ENCODE results near the gene ZNF165.
"Not testable (repeated sequence)": the region's sequence is repeated elsewhere in the genome, so short reads cannot be mapped to it uniquely, and the experiment has no call there.

Gene ZNF165

DNA sequence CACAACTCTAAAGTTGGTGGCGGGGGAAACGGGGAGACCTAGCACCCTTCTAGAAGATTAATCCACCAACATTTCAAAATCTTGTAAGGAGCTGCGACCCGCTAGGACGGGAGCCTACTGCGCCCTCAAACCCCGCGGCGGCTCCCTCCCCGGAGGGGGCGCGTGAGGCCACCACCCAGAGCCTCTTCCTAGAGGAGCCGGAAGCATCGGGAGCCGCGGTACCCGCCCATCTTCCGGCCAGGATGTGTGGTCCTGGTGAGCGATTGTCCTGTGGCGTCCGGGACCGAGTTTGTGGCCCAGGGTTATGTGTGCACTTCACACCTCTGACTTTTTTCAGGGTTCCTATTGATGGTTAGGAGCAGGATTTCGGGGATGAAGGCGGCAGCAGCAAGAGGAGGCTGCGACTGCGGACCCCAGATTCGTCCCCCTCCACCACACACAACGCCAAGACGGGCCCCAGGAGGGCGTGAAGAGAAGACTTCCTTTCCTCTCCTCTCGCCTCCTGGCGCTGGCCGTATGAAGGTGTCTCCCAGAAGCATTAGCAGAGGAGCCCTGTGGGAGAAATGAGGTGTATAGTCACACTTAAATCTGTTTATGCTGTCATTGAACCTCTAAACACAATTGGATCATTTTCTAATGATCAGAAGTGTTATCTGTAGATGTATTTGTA lies 10.7 kb downstream of the ZNF165 start (continued):
- TF ChIP-seq, protein P1, sequence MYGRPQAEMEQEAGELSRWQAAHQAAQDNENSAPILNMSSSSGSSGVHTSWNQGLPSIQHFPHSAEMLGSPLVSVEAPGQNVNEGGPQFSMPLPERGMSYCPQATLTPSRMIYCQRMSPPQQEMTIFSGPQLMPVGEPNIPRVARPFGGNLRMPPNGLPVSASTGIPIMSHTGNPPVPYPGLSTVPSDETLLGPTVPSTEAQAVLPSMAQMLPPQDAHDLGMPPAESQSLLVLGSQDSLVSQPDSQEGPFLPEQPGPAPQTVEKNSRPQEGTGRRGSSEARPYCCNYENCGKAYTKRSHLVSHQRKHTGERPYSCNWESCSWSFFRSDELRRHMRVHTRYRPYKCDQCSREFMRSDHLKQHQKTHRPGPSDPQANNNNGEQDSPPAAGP (tag by site-specific recombination; IDR thresholded peaks at IDR 0.05), result no peak
- no peak for TF ChIP-seq ZNF211 (tag by site-specific recombination; IDR thresholded peaks at IDR 0.05; ENCODE audit: low read depth)
- no peak for TF ChIP-seq ZNF302 (tag by site-specific recombination; IDR thresholded peaks at IDR 0.05; ENCODE audit: low read depth)
- TF ChIP-seq HOXC10 (CRISPR knock-in tag; IDR thresholded peaks at IDR 0.05), result no peak
- TF ChIP-seq ZNF221 (tag by site-specific recombination; IDR thresholded peaks at IDR 0.05; ENCODE audit: borderline replicate concordance), result no peak
- no peak for TF ChIP-seq ZNF785 (tag by site-specific recombination; IDR thresholded peaks at IDR 0.05)
- TF ChIP-seq ZNF747 (tag by site-specific recombination; IDR thresholded peaks at IDR 0.05), result no peak
- TF ChIP-seq ZNF239 (tag by site-specific recombination; IDR thresholded peaks at IDR 0.05), result no peak
- TF ChIP-seq, protein P2, sequence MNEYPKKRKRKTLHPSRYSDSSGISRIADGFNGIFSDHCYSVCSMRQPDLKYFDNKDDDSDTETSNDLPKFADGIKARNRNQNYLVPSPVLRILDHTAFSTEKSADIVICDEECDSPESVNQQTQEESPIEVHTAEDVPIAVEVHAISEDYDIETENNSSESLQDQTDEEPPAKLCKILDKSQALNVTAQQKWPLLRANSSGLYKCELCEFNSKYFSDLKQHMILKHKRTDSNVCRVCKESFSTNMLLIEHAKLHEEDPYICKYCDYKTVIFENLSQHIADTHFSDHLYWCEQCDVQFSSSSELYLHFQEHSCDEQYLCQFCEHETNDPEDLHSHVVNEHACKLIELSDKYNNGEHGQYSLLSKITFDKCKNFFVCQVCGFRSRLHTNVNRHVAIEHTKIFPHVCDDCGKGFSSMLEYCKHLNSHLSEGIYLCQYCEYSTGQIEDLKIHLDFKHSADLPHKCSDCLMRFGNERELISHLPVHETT (tag by site-specific recombination; IDR thresholded peaks at IDR 0.05), result no peak
- no peak for TF ChIP-seq SP3 (tag by site-specific recombination; IDR thresholded peaks at IDR 0.05)
- no peak for TF ChIP-seq ZNF776 (tag by site-specific recombination; IDR thresholded peaks at IDR 0.05; ENCODE audit: borderline replicate concordance)
- TF ChIP-seq, protein P3, sequence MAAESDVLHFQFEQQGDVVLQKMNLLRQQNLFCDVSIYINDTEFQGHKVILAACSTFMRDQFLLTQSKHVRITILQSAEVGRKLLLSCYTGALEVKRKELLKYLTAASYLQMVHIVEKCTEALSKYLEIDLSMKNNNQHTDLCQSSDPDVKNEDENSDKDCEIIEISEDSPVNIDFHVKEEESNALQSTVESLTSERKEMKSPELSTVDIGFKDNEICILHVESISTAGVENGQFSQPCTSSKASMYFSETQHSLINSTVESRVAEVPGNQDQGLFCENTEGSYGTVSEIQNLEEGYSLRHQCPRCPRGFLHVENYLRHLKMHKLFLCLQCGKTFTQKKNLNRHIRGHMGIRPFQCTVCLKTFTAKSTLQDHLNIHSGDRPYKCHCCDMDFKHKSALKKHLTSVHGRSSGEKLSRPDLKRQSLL (tag by site-specific recombination; IDR thresholded peaks at IDR 0.05), result no peak

DNA sequence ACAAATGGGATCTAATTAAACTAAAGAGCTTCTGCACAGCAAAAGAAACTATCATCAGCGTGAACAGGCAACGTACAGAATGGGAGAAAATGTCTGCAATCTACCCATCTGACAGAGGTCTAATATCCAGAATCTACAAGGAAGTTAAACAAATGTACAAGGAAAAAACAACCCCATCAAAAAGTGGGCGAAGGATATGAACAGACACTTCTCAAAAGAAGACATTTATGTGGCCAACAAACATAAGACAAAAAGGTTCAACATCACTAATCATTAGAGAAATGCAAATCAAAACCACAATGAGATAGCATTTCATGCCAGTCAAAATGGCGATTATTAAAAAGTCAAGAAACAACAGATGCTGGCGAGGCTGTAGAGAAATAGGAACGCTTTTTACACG lies 21.9 kb downstream of the ZNF165 start:
- POLR2A ChIA-PET, CTCF ChIA-PET: not testable (repeated sequence)

DNA sequence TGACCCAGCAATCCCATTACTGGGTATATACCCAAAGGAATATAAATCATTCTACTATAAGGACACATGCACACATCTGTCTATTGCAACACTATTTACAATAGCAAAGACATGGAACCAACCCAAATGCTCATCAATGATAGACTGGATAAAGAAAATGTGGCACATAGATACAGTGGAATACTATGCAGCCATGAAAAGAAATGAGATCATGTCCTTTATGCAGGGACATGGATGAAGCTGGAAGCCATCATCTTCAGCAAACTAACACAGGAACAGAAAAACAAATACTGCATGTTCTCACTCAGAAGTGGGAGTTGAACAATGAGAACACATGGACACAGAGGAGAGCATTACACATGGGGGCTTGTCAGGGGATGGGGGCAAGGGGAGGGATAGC lies 22.3 kb downstream of the ZNF165 start:
- H3K4me1 ChIP-seq (ENCODE audit: control insufficient read depth, insufficient read depth, low read length); H3K4me3 ChIP-seq (ENCODE audit: low read depth, low read length); H3K9me3 ChIP-seq (ENCODE audit: control insufficient read depth, insufficient read depth, low read depth, low read length); H3K27ac ChIP-seq (ENCODE audit: extremely low read depth, low read depth, low read length); H3K36me3 ChIP-seq (ENCODE audit: control insufficient read depth in 2 of 2, insufficient read depth in 1 of 2, low read length in 2 of 2); POLR2A ChIA-PET: not testable (repeated sequence)
- TF ChIP-seq, protein P4, sequence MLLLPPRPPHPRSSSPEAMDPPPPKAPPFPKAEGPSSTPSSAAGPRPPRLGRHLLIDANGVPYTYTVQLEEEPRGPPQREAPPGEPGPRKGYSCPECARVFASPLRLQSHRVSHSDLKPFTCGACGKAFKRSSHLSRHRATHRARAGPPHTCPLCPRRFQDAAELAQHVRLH (tag by site-specific recombination; IDR thresholded peaks at IDR 0.05), result 0 out of 2 replicates have a peak, but pooled peaks have one; percentile 28
- peak; percentile 95 for TF ChIP-seq ZNF146 (tag by site-specific recombination; IDR thresholded peaks at IDR 0.05)
- CTCF ChIA-PET, result interaction anchor here (0.5 kb wide), 1 partner anchor 102 kb away, joined by 4 read pairs; no protein-coding TSS in a partner anchor

More for the DNA sequence above, 21.9 kb downstream of the ZNF165 start:
- not testable (repeated sequence) for H3K9me3 ChIP-seq (ENCODE audit: control insufficient read depth, insufficient read depth, low read depth, low read length); H3K36me3 ChIP-seq (ENCODE audit: control insufficient read depth in 2 of 2, insufficient read depth in 1 of 2, low read length in 2 of 2); H3K4me3 ChIP-seq (ENCODE audit: low read depth, low read length); H3K4me1 ChIP-seq (ENCODE audit: control insufficient read depth, insufficient read depth, low read length); H3K27ac ChIP-seq (ENCODE audit: extremely low read depth, low read depth, low read length)

Measured in HEK293 (cell line).